ENCODE results near the gene CENPB. TPM values are rescaled to one million over a fixed set of nuclear protein-coding genes. Genes with fewer than 3 reads are reported as not detected.

CENPB gene
- total RNA-seq, 2 experiments from 2014 or later: 25.1 to 25.3 TPM

DNA sequence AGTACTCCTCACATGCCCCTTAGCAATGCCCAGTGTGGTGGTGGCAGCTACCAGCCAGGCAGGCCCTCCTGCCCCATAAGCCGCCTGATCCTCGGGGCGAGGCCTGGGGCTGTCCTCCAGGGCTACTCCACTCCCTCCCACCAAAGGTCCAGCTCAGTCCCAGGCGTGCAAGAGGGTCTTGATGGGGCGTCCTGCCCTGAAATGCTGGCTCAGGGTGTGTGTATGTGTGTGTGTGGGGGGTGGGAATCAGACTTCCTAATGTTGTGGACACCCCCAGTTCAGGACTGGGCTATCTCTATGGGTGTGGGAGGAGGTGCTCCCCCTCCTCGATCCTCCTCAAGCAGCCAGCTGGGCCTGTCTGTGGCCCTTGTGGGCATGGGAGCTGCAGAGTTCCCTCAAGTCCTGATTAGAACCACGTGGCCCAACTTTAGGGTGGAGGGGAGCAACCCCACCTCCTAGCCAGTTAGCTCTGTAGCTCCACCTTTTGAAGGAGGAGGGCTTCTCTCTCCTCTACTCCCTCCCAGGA lies 46.6 kb downstream of the CENPB start:
- Histone ChIP-seq H3K9me3 (ENCODE audit: control insufficient read depth in 1 of 2, insufficient read depth in 1 of 2, low read length in 2 of 2) (no peaks in the 10 kb centered on the region), H3K27me3 (ENCODE audit: control insufficient read depth in 1 of 2, insufficient read depth in 2 of 2, low read length in 2 of 2) (no peaks in the 10 kb centered on the region), H3K4me3 (ENCODE audit: low read length) (no peak overlapping the region), H3K27ac (ENCODE audit: low read depth in 1 of 2, low read length in 2 of 2) (no peak overlapping the region), H3K4me1 (ENCODE audit: insufficient read depth, low read length) (peaks cover 6% of the 10 kb centered on the region), H3K36me3 (ENCODE audit: insufficient read depth, low read length) (no peaks in the 10 kb centered on the region)
- no peak for DNase-seq
- Mint-ChIP-seq H3K27me3 (peaks cover 3% of the 10 kb centered on the region), H3K4me3 (no peak overlapping the region), H3K27ac (no peak overlapping the region), H3K36me3 (ENCODE audit: low read depth) (no peaks in the 10 kb centered on the region), H3K9me3 (no peaks in the 10 kb centered on the region), H3K4me1 (ENCODE audit: low read depth) (peaks cover 9% of the 10 kb centered on the region)
- ChIA-PET POLR2A (no interaction called here), CTCF (no interaction called here)
- TF ChIP-seq, protein P1, sequence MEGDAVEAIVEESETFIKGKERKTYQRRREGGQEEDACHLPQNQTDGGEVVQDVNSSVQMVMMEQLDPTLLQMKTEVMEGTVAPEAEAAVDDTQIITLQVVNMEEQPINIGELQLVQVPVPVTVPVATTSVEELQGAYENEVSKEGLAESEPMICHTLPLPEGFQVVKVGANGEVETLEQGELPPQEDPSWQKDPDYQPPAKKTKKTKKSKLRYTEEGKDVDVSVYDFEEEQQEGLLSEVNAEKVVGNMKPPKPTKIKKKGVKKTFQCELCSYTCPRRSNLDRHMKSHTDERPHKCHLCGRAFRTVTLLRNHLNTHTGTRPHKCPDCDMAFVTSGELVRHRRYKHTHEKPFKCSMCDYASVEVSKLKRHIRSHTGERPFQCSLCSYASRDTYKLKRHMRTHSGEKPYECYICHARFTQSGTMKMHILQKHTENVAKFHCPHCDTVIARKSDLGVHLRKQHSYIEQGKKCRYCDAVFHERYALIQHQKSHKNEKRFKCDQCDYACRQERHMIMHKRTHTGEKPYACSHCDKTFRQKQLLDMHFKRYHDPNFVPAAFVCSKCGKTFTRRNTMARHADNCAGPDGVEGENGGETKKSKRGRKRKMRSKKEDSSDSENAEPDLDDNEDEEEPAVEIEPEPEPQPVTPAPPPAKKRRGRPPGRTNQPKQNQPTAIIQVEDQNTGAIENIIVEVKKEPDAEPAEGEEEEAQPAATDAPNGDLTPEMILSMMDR (IDR thresholded peaks at IDR 0.05): no peak
- ATAC-seq (ENCODE audit: poor library complexity): no peak
- intact Hi-C loops (cut with DNase I, micrococcal nuclease): no loop called here

DNA sequence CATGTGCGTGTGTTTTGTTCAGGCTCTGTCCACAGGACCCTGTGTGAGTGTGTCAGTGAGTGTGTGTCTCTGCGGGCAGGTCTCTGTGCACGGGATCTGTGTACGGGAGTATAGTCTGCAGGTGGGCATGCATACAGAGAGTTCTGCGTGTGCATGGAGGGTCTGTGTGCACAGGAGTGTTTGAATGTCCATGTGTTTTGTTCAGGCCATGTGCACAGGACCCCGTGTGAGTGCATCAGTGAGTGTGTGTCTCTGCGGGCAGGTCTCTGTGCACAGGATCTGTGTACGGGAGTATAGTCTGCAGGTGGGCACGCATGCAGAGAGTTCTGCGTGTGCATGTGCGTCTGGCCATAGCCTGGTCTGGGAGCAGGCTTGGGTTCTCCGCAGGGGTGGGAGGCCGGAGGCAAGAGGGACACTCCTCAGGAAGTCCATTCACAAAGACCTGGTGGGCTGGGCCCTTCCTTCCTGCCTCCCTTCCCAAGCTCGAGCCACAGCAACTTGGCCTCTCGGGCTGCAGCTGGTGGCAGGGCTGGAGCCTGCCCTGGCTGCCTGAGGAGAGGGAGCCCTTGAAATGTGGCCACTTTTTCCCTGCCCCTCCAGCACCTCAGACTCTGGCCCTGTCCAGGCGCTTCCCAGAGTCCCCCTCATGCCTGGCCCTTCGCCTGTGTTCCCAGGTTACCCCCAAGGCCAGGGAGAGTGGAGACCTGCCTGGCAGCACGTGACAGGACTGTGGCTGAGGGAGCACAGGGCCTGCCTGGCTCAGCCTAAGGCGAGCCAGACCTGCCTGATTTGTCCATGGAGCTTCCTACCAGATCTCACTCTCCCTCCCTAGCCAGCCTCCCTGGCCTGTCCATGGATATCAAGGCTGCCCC lies 47.2 kb downstream of the CENPB start:
- peaks cover 7% of the 10 kb centered on the region for H3K27me3 Mint-ChIP-seq
- no peak overlapping the region for H3K4me3 Mint-ChIP-seq
- Histone ChIP-seq H3K9me3 (ENCODE audit: control insufficient read depth in 1 of 2, insufficient read depth in 1 of 2, low read length in 2 of 2) (no peaks in the 10 kb centered on the region), H3K27ac (ENCODE audit: low read depth in 1 of 2, low read length in 2 of 2) (no peak overlapping the region), H3K4me3 (ENCODE audit: low read length) (no peak overlapping the region), H3K27me3 (ENCODE audit: control insufficient read depth in 1 of 2, insufficient read depth in 2 of 2, low read length in 2 of 2) (no peaks in the 10 kb centered on the region), H3K4me1 (ENCODE audit: insufficient read depth, low read length) (no peaks in the 10 kb centered on the region), H3K36me3 (ENCODE audit: insufficient read depth, low read length) (no peaks in the 10 kb centered on the region)
- DNase-seq (no peak), ATAC-seq (ENCODE audit: poor library complexity) (no peak)
- POLR2A ChIA-PET: no interaction called here
- no peaks in the 10 kb centered on the region for H3K36me3 Mint-ChIP-seq (ENCODE audit: low read depth)
- TF ChIP-seq, protein P1 (IDR thresholded peaks at IDR 0.05): no peak
- H3K4me1 Mint-ChIP-seq (ENCODE audit: low read depth): peaks cover 3% of the 10 kb centered on the region
- H3K27ac Mint-ChIP-seq: no peak overlapping the region
- intact Hi-C loops (cut with DNase I, micrococcal nuclease): no loop called here
- CTCF ChIA-PET: no interaction called here
- no peaks in the 10 kb centered on the region for H3K9me3 Mint-ChIP-seq

DNA sequence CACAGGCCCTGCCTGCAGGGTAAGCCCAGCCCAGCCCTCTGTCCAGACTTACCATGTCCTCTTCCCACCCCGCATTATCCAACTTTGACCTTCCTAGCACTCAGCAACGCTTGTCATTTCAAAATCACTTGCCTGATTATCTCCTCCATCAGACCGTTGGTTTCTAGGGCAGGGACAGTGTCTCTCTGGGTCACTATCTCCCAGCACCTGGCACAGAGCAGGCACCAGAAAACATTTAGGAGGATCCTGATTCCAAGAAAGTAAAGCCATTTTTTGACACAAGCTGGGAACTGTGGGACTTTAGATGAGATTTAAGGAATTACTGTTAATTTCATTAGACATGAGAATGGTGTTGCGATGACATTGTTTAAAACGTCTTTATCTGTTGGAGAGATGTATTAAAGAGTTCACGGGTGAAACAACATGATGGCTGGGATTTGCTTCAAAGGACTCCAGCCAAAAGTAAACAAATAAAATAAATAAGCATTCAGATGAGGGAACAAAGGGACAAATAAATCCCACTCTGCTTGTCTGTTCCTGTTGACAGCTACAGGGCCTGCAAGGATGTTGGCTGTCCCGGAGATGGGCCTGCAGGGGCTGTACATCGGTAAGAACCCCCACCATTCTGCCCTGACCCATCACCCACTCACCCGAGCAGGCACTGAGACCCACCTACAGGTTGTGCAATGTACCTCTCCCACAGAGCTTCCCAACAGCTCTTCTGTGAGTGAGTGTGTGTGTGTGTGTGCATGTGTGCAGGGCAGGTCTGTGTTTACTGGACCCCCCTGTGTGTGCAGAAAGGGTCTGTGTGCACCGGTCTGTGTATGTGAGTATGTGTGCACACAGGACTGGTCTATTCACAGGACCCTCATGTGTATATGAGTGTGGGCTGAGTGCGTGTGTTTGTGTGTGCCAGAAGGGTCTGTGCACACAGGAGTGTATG lies 48.2 kb downstream of the CENPB start:
- H3K27ac Mint-ChIP-seq: no peak overlapping the region
- ChIA-PET POLR2A (no interaction called here), CTCF (no interaction called here)

More for the DNA sequence above, 48.2 kb downstream of the CENPB start:
- no peak for DNase-seq
- Histone ChIP-seq H3K27ac (ENCODE audit: low read depth in 1 of 2, low read length in 2 of 2) (no peak overlapping the region), H3K4me3 (ENCODE audit: low read length) (no peak overlapping the region), H3K36me3 (ENCODE audit: insufficient read depth, low read length) (no peaks in the 10 kb centered on the region), H3K27me3 (ENCODE audit: control insufficient read depth in 1 of 2, insufficient read depth in 2 of 2, low read length in 2 of 2) (peaks cover 2 to 3% of the 10 kb centered on the region in 2 experiments), H3K9me3 (ENCODE audit: control insufficient read depth in 1 of 2, insufficient read depth in 1 of 2, low read length in 2 of 2) (no peaks in the 10 kb centered on the region), H3K4me1 (ENCODE audit: insufficient read depth, low read length) (no peaks in the 10 kb centered on the region)
- TF ChIP-seq, protein P1 (IDR thresholded peaks at IDR 0.05): no peak
- Mint-ChIP-seq H3K27me3 (peaks cover 15% of the 10 kb centered on the region), H3K4me3 (no peak overlapping the region), H3K36me3 (ENCODE audit: low read depth) (no peaks in the 10 kb centered on the region), H3K9me3 (no peaks in the 10 kb centered on the region), H3K4me1 (ENCODE audit: low read depth) (no peaks in the 10 kb centered on the region)
- ATAC-seq (ENCODE audit: poor library complexity): no peak
- intact Hi-C loops (cut with DNase I, micrococcal nuclease): no loop called here
